Activated naive CD4-positive, alpha-beta T cell (primary cell): Measurements from ENCODE around the gene ZDHHC12.

ENCODE experiments used
- DNase-seq, 4 experiments: peaks; one replicate each; lab custom pipeline; 2025; lab: John Stamatoyannopoulos, UW

The ZDHHC12 gene

DNA sequence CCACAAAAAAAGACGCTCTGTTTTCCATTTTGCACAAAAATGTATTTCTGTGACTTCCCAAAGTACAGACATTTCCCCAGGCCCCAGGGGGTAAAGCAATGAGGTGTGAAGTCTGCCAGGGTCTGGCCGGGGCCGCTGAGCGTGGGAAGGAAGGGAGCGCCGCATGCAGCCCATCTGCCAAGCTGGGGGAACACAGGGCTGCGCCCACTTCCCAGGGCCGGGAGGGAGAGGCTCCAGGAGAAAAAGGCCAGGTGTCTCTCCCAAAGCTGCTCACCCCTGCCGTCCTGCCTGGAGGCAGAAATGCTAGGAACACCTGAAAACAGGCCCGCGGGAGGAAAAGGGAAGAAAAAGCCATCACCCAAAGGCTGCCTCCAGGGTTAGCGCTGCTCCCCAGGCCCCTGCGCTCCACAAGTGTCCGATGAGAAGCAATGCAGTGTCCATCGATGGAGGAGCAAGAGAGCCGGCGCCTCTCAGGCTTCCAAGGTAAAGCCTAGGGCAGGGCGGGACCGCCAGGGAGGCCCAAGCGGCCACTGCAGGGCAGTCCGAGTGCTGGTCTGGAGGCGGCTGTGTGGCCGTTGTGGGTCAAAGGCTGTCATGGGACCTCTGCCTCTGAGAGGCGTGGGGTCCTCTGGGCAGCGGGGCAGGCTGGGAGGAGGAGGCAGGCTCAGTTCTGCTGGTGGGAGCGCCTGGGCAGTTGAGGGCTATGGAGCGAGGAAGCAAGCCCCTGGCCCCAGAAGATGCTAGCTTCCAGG, 6.0 kb upstream of the ZDHHC12 start:
- DNase-seq = no peak

DNA sequence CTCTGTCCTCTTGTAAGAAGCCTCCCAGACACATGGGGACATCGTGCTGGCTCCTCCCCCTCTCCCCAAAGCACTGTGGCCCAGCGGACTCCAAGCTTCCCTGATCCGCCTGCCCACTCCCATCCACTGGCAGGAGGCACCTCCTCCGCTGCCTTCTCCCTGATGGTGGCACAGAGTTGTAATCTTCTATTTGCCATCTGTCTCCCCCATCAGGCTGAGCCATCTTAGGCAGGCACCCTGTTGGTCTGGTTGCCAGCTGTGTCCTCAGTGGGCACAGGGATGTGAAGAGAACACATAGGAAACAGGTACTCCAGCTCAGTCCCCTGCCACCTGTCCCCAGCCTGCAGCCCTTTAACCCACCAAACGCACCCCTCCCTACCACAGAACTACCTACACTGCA, 5.4 kb upstream of the ZDHHC12 start:
- no peak for DNase-seq

- DNase-seq = no peak
These were observed 4.4 kb upstream of the ZDHHC12 start for GRCh38 chr9:128728298-128728697.

DNA sequence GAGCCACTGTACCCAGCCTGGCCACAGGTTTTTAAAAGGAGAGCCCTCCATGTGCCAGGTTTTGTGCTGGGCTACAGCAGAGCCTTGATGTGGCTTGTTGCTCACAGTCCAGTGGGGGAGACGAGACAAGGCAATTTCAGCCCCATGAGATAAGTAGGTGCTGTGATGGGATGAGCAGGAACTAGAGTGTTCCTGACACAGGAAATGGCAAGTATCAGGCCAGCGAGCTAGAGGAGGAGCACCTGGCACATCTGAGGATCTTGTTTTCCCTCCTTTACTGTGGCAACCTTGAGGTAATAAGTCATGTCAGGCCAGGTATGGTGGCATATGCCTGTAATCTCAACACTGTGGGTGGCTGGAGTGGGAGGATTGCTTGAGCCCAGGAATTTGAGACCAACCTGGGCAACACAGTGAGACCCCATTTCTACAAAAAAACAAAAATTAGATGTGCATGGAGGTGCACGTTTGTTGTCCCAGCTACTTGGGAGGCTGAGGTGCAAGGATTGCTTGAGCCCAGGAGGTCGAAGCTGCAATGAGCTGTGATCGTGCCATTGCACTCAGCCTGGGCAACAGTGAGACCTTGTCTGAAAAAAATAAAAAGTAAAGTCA, 3.8 kb upstream of the ZDHHC12 start:
- DNase-seq = no peak

- peak in 1 of 4 experiments; percentile 16 for DNase-seq
These were observed 851 bp upstream of the ZDHHC12 start for GRCh38 chr9:128724744-128725211.

GRCh38 chr9:128723352-128723865, 518 bp downstream of the ZDHHC12 start:
- DNase-seq = no peak

DNA sequence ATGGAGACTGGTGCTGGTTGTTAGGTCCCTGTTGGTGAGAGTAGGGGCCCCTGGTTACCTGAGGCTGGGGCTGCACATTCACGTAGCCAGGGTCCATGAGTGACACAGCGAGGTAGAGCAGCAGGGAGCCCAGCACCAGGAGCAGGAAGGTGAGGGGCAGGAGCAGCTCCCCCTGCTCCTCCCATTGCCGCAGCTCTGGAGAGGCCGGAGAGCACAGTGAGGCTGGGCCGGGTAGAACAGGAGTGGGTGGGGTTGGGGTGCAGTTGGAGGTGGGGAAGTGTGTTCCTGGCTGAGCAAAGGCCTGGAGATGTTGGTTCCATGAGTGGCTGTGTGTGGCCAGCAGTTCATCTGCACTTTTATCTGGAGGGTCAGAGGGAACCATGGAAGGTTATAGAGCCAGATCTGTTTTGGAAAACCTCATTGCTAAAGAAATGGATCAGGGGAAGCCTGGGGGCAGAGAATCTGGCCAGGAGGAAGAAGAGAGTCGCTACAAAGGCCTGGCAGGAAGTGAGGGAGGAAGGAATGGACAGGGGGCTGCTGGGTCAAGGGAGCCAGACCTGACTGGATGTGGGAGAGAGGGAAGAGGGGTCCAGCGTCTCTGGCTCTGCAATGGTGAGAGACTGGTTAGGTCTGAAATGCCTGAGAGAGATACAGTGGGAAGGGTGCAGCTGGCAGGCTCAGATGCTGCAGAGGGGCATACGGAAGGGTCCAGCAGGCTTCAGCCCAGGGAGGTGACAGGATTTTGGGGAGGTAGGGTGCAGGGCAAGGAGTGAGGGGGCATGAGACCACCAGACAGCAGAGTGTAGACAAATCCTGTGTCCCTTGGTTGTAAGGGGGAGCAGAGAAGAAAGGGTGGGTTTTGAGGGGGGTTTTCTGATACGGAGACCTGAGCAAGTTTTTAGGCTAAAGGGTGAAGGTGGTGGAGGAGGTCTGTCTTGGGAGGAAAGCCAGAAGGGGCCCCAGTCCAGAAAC, 1.3 kb downstream of the ZDHHC12 start:
- DNase-seq = no peak

DNA sequence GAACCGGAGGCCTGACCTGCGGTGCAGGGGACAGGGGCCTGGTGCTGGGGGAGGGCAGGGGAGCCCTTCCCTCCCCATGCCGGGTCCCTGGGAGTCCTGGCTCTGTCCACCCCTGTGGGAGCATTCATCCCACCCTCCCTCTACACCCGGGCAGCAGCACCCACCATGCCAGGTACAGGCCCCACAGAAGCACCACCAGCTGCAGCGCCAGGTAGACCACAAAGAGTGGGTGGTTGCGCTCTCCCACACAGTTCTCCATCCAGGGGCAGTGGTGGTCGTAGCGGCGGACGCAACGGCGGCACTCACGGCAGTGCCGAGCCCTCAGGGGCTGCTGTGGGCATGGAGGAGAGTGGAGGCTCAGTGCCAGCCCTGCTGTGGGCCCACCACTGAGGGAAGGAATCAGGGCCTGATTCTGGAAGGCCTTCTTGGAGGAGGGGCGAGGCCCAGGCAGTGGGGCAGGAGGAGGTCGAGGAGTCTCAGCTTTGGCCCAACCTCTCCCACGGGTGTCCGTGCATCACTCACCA, 2.4 kb downstream of the ZDHHC12 start:
- no peak for DNase-seq

DNA sequence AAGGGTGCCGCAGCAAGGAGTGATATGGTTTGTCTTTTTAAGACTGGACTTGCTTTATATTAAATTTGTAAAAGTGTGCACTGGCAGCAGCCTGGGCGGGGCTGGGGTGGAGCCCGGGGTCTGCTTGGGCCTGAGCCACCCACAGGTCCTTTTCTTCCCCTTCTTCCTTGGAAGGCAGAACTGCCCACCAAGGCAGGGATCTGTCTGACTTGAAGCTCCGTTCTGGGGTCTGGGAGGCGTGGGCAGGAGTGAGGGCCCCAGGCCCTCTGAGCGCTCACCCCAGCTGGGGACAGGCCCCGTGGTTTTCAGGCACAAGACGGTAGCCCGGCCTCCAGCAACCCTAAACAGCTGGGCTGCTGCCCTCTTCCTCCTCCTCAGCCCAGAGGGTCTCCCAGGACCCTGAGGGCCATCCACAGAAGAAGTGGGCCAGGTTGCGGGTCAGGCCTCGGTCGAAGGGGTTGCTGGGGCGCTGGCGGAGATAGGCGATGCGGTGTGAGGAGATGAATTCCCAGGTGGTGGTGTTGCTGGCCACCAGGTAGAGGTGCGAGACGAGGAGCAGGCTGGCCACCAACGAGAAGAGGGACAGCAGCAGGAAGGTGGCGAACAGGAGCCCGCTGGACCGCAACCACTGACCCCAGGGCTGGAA, 3.0 kb downstream of the ZDHHC12 start:
- DNase-seq = no peak

DNA sequence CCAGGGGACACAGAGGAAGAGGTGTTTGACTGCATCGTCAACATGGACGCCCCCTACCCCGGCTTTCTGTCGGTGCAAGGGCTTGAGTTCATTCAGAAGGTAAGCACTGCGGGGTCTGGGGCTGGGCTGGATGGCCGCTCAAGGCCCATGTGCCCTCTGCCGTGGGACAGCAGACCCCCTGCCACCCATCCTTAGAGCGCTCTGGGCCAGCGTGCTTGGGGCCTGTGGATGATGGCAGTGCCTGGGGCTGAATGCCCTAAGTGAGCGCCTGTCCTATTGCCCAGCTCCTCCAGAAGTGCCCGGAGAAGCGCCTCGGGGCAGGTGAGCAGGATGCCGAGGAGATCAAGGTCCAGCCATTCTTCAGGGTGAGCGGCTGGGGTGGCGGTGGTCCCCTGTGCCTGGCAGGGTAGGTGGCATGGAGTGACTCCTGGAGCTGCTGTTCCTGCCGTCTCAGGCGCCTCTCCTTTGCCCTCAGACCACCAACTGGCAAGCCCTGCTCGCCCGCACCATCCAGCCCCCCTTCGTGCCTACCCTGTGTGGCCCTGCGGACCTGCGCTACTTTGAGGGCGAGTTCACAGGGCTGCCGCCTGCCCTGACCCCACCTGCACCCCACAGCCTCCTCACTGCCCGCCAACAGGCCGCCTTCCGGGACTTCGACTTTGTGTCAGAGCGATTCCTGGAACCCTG, 3.9 kb downstream of the ZDHHC12 start:
- no peak for DNase-seq

- no peak for DNase-seq
These were observed 5.5 kb downstream of the ZDHHC12 start for GRCh38 chr9:128718475-128718874.

- DNase-seq = no peak
These were observed 5.9 kb downstream of the ZDHHC12 start for GRCh38 chr9:128718047-128718446.

DNA sequence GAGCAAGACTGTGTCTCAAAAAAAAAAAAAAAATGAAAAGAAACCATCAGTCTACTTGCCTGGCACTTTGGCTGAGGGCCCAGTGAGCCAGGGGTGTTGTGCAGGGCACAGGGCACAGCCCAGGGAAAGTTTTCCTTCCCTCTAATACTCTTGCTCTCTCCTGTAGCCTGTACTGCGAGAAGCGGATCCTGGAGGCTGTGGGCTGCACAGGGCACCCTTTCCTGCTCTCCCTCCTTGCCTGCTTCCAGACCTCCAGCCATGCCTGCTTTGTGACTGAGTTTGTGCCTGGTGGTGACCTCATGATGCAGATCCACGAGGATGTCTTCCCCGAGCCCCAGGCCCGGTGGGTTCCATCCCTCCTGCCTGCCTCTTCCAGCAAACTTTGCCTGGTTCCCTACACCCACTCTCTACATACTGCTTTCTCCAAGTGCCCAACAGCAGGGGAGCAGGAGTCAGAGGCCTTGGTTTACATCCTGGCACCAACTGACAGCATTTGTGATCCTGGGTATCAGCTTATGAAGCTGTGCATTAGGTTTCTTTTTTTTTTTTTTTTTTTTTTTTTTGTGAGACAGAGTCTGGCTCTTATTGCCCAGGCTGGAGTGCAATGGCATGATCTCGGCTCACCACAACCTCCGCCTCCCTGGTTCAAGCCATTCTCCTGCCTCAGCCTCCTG, 7.2 kb downstream of the ZDHHC12 start:
- no peak for DNase-seq

GRCh38 chr9:128715436-128715750, 8.5 kb downstream of the ZDHHC12 start:
- DNase-seq = no peak

DNA sequence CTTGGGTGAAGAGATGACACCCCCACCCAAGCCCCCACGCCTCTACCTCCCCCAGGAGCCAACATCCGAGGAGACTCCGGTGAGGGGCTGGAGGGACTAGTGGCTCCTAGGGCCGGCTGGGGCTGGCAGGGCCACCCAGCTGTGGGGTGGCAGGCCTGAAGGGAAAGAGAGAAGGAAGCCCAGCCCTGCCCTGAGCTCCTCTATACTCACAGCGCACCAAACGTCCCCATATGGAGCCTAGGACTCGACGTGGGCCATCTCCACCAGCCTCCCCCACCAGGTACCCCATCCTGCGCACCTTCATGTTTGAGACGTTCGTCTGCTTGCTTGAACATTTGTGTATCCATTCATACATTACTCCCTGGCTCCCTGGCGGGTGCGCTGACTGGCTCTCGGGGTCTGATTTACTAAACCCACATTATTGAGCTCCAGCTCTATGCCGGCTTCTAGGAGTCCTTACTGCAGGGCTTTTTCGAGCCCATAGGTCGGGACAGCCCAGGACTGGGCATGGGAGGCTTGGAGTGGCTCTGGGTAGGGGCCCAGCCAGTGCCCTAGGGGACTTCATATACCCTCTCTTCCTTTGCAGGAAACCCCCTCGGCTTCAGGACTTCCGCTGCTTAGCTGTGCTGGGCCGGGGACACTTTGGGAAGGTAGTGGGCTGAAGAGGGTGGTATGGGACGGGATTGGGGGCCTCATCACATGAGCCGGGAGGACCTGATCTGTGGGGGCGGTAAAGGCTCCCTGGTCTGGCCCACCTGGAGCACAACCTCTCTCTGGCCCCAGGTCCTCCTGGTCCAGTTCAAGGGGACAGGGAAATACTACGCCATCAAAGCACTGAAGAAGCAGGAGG, 9.1 kb downstream of the ZDHHC12 start:
- no peak for DNase-seq

- DNase-seq = no peak
These were observed 9.9 kb downstream of the ZDHHC12 start for GRCh38 chr9:128713941-128714573.

GRCh38 chr9:128713411-128713780, 10.5 kb downstream of the ZDHHC12 start:
- DNase-seq = no peak

GRCh38 chr9:128712451-128713410, 11.2 kb downstream of the ZDHHC12 start:
- DNase-seq = no peak
